HG02798 (cell line): ENCODE measurements around the gene ASTE1.

Experiments used
- ATAC-seq: cut with Tn5 transposase; IDR thresholded peaks from one replicate; pipeline ENCODE4 v1.9.1; 2021; ENCODE audit warnings: mild to moderate bottlenecking; ENCODE audit not compliant: unreplicated experiment, poor library complexity

ASTE1 gene

DNA sequence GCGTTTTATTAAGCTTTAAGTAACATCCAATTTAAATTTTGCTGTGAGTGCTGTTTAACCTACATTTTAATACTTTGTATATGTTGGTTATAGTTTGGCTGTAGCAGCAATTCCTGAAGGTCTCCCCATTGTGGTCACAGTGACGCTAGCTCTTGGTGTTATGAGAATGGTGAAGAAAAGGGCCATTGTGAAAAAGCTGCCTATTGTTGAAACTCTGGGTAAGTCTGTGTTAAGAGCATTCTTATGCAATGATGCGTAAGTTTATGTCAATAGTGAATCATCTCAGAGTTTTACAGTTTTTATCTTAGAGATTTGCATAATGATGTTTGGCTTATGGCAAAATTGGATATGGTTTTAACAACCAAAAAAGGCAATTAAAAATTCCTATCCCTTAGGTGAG, 62.7 kb downstream of the ASTE1 start:
- no peak for ATAC-seq
